HCEC 1CT (cell line): Measurements from ENCODE around the gene OSBPL1A.
"Not testable (repeated sequence)": the region's sequence is repeated elsewhere in the genome, so short reads cannot be mapped to it uniquely, and the experiment has no call there.

ENCODE experiments used
- DNase-seq: peaks from one replicate; pipeline ENCODE4 v3.0.0-alpha.2; 2017

Gene OSBPL1A

DNA sequence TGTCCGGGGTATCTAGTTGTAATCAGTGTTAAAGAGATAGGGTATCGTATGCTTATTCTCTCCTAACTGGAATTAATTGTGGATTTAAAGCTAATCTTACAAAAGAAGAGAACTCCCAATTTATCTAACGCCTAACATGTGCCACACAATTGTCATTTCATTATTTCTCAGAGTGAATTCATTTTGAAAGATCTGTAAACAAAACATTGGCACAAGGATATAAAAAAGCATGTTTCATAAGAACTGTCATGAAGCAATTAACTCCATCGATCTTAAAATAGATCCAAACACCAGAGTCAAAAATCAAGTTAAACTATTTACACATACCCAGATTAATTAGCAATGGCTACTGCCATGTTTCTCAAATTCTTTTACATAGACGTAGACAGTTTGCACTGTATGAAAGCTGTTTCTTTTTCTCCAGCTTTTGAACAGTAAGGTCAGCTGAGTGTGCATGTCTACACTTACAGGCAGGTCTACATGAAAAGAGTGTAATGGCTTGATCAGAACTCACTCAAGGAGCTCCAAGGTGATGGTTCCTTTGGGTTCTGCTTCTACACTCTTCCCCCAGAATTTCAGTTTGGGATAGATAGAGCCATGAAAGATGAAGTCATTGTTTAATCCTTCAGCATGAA lies 220.0 kb downstream of the OSBPL1A start:
- no peak for DNase-seq

DNA sequence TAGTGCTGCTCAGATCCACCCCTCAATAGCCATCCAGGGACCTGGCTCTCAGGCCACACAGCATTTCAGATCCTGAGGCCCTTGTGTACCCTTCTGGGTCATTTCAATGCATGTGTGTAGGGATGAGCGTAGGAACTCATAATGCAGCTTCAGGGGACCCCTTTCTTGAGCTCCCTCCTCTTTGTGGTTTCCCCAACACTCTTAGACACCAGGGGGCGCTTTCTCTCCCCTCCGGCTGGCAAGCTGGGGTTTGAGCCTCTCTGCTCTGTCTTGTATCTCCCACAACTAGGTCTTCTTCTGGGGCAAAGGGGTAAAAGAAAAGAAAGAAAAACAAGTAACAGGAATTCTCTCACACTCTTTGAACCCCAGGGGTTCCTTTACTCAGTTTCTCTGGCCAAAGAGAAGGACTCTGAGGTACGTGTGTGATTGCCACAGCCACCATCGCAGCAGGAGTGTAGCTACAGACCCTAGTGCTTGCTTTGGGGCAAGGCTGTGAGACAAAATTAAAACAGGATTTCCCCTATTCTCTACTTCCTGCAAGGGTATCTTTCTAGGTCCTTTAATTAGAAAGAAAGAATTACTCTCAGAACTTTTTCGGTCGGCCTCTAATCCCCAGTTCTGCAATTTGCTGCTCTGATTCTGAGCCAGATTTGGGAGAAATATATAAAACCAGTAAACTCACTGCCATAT lies 220.8 kb downstream of the OSBPL1A start:
- DNase-seq: peak; percentile 44

DNA sequence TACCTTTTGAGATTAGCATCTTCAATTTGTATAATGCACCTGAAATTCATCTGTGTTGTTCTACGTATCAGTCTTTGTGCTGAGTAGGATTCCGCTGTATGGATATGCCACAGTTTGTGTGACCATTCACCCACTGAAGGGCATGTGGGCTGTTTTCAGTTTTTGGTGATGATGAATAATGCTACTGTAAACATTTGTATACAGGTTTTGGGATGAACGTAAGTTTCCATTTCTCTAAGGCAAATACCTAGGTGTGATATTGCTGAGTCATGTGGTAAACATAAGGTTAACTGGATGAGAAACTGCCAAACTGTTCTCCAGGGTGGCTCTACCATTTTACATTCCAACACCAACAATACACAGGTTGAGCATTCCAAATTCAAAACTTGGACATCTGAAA lies 223.6 kb downstream of the OSBPL1A start:
- no peak for DNase-seq

DNA sequence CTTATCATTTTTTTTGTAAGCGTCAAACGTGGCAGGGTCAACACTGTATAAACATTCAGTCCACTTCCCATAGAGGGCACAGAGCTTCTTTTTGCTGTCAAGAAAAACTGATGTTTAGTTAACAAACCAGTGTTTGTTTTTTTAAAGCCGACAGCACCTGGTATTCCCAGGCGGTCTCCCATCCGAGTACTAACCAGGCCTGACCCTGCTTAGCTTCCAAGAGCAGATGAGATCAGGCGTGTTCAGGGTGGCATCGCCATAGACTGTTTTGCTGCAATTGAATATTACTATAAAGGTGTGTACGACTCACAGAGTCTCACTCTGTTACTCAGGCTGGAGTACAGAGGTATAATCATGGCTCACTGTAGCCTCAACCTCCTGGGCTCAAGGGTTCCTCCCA lies 227.3 kb downstream of the OSBPL1A start:
- DNase-seq: no peak

DNA sequence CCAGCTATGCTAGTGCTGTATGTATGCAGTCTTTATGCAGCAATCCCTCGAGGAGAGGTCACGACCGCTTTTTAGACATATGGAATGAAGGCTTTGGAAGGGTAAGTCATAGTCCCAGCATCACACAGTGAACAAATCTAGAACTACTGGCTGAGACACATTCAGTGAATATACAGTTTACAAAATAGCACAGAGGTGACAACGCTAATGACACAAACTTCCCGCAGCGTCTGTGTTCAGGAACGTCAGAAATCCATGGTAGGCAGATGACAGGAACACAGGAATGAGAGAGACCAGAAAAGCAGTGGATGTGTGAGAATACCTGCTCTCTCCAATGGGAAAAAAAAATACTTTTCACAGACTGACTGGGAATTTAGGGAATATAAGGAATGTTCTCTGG lies 229.1 kb downstream of the OSBPL1A start:
- no peak for DNase-seq

DNA sequence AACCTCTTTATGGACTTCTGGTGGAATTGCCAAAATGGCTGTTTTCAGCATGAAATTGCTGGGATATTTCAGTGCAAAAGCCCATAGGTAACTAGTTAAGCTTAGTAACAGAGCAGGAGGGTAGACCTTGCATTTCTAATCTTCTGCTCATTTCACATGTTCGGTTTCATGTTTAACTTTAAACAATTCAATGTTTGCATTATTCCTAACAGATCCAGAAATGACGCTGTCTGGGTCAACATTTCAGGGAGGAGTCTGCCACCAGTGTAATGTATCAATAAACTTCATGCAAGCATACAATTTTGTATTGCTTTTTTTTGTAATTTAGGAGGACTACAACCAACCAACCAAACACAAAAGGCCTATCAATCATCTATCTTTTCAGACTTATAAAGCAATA lies 236.3 kb downstream of the OSBPL1A start:
- DNase-seq: no peak

DNA sequence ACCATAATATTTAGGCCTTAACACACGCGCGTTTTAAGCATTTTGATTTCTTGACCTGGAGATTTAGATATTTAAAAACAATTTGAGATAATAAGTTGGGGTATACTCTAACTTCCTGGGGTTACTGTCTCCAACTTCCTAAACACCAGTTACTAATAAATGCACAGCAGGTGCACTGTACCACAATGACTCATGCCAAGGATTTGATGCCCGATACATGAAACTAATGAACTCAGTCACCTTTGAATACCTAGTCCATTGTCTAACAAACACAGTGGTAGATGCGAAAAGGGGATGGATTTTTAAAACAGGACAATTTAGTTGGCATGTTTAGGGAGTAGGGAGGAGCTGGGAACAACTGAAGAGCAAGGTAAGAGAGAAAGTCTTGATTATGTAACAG lies 237.5 kb downstream of the OSBPL1A start:
- no peak for DNase-seq

DNA sequence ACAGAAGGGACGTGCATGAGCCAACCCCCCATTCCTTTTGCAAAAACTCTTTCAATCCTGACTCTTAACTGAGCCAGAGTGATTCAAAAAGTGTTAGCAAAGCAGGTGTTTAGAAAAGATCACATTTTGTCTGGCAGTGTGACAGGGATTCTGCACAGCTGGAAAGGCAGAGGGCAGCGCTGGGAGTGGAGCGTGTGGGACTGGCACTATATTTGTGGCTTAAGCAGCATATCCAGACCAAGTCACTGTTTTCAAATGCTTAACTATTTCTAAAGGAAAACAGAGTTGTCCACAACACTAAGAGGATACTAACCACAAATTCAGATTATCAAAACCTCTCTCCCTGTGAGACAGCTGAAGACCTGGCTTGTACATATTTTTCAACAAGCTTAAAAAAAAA lies 239.8 kb downstream of the OSBPL1A start:
- DNase-seq: no peak

DNA sequence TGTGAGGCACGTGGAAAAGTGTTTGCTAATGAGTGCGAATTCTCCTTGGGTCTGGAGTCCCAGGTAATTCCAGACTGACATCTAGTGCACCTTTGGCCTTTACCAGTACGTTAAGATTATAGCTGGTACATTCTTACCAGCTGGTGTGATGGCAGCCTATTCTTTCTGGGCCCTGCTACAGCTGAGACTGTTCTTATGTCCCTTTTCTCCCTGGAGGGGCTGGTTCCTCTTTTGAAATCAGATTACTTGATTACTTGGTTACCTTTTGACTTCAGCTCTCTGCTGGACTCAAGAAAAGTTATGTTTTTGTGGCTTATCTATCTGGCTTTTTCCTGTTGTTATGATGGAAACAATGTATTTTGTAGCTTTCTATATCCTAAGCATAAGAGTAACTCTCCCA lies 244.2 kb downstream of the OSBPL1A start:
- DNase-seq: no peak

DNA sequence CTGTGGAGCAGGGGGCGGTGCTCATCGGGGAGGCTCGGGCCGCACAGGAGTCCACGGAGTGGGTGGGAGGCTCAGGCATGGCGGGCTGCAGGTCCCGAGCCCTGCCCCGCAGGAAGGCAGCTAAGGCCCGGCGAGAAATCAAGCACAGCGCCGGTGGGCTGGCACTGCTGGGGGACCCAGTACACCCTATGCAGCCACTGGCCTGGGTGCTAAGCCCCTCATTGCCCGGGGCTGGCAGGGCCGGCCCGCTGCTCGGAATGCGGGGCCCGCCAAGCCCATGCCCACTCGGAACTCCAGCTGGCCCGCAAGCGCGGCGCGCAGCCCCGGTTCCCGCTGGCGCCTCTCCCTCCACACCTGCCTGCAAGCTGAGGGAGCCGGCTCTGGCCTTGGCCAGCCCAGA lies 248.0 kb downstream of the OSBPL1A start:
- not testable (repeated sequence) for DNase-seq

DNA sequence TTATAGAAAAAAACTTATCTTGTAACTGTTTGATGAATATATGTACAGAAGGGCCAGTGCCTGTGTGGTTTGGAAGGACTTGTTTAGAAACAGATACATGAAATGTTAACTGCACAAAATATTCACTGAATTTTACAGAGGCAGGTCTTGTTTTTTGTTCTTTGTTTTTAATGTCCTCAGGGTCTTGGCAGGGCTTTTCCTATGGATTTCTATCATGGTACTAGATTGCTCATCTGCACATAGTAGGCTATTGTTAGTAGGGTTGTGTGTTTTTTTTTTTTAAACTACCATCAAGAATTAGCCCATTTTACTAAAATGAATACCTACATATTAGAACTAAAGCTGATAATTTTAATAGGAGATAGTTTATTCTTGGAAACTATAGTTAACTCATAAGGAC lies 255.2 kb downstream of the OSBPL1A start:
- no peak for DNase-seq

DNA sequence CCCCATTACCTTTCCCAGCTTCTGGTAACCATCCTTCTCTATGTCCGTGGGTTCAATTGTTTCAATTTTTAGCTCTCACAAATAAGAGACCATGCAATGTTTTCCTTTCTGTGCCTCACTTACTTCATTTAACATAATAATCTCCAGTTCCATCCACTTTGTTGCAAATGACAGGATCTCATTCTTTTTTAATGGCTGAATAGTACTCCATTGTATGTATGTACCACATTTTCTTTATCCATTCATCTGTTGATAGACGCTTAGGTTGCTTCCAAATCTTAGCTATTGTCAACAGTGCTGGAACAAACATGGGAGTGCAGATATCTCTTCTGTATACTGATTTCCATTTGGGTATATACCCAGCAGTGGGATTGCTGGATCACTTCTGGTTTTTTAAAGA lies 256.9 kb downstream of the OSBPL1A start:
- DNase-seq: no peak

DNA sequence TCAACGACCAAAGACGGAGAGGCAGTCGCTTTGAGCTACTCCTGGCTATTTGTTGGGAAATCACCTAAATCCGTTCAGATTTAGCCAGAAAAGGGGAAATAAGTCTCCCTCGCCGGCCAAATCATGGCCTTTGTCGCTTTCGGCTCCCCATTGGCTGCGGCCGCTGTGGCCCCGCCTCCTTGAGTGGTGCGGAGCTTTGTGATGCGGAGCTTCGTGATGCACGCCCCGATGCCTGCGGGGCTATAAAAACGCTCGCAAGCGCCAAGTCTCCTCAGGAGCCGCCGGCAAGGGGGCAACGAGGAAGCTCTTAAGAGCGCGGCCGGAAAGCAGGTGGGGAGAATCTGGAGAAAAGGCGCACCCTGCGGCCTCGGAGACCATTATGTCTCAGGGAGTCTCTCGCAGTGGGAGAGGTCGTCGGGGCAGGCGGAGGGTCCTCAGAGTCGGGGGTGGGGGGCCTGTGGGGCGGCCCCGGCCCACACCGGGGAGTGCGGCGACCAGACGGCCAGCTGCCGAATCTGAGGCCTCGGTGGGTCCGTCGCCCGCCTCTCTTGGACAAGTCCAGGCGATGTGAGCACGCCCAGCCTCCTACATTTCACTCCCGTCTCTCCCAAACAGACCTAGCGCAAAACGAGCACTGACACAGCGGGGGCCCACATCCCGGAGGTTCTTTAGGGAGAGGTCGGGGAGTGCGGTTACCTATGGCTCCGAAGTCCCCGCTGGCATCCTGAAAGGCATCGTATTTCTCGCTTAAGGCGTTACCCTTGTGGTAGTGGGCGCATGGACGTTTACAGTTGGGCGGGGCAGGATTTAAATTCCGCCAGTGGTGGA lies 258.6 kb downstream of the OSBPL1A start, which contains the start of gene CABYR:
Gene CABYR, plus strand, starts transcription at position 274 of the 828 bp plus-strand sequence. CDS start 4,053 bp downstream, outside the sequence.
- peak; percentile 52 for DNase-seq

DNA sequence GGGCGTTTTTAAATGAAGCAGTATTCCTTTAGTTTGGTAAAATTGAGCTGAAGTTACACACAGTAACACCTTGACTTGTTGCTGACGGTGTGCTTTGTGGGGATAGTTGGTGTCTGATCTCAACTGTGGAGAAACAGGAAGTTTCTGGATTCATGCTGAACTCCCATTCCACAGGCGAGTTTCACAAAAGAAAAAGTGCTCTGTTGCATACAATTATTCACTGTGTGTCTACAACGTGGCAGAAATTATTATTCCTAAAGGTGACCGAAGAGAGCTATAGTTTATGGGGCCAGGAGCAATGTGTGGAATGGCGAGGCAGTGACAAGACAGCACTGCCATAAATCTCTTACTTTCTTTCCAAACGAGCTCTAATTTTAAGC lies 259.2 kb downstream of the OSBPL1A start:
- no peak for DNase-seq

DNA sequence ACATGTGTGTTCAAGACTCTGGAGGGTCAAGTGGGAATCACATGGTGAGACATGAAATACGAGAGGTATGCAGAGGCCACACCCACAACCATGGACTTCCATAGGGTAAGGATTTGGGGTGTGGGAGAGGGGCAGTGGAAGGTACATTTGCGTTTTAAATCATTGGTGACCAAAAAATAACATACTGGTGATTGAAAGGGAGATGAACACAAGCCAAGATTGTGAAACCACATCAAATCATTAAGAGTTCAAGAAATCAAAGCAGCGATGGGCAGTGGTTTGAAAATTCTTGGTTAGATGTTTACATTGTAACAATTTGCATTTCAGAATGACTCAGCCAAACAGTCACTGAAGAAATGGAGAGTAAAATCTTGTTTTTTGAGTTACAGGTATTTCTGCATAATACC lies 260.7 kb downstream of the OSBPL1A start:
- peak; percentile 21 for DNase-seq

DNA sequence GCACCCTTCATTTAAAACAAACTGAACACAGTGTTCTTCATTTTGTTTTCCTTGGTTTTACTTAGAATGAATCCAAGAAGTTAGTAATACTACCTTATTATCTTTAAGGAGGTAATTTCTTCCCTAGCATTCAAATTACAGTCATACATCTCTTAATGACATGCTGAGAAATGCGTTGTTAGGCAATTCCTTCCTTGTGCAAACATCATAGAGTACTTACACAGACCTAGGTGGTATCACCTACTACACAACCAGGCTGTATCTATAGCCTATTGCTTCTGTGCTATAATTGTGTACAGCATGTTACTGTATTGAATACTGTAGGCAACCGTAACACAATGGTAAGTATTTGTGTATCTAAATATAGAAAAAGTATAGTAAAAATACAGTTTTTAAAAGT lies 267.1 kb downstream of the OSBPL1A start:
- no peak for DNase-seq

DNA sequence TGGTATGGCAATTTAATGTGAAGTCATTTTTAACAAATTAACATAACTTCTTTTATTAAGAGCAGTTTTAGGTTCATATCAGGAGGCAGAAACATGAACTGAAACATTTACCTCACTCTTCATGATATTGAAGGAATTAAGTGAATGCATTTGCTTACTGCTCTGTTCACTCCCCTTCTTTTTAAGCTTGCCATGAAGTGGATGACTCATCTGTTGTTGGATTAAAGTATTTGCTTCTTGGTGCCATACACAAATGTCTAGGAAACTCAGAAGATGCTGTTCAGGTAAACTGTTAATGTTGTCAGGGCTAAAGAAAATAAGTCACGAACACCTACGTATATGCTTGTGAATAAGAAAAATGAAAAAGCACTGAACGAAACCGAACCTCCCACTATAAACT lies 268.9 kb downstream of the OSBPL1A start:
- no peak for DNase-seq

DNA sequence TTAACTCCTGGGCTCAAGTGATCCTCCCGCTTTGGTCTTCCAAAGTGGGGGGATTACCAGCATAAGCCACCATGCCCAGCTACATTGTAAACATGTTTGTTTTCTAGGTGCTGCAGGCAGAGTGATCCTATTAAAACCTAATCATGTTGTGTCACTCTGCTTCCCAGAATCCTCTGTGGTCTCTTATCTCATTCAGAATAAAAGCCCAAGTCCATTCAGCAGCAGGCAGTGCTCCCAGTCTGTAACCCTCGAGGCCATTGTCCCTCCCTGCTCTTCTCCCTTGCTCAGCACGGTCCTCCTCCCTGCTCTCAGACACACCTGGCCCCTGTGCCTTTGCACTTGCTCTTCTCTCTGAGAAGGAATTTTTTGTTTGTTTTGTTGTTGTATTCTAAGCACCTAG lies 269.9 kb downstream of the OSBPL1A start:
- no peak for DNase-seq

DNA sequence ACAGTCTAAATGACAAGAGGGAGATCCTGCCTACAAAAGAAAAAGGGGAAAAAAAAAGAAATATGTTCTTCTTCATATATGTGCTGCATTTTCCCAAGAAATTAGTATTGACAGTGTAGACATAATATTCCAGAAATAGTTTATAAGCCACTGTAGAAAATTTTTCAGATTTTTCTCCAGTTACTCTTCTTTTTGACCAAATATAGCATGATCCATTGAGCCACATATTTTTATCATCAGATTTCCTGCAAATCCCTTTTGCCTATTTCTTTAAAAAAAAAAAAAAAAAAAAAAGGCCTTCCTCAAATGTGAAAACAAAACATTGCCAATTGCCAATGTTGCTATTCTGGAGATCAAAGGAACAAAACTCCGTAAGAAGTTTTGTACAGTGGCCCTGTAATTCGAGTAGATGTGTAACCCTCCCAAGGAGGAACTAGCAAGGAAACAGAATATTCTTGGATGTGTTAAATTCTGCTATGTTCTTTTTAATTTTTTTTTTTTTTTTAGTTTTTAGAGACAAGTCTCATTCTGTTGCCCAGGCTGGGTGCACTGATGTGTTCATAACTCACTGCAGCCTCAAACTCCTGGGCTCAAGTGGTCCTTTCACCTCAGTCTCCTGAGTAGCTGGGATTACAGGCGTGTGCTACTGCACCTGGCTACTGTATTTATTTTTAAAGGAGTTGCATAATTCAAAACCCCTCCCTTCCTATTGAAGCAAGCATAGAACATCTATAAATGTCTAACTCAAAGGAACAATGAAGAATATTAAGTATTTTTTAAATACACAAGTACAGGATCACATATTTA lies 271.3 kb downstream of the OSBPL1A start:
- peak; percentile 41 for DNase-seq

DNA sequence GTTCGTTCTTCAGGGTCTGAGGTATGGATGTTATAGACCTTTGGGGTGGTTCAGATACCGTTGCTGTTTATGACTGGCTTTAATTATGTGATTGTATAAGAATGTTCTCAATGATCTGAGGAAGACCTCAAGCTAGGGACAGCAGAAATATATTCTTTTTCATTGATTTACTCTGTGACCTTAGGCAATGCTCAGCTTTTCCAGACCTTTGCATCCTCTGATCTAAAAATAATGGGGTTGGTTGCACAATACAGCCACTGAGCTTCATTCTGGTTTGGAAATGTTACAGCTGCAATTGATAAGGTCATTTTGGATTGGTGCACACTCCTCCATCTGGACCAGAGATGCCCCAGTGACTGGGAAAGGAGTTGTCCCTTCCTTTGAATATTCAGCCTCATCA lies 276.0 kb downstream of the OSBPL1A start:
- no peak for DNase-seq

DNA sequence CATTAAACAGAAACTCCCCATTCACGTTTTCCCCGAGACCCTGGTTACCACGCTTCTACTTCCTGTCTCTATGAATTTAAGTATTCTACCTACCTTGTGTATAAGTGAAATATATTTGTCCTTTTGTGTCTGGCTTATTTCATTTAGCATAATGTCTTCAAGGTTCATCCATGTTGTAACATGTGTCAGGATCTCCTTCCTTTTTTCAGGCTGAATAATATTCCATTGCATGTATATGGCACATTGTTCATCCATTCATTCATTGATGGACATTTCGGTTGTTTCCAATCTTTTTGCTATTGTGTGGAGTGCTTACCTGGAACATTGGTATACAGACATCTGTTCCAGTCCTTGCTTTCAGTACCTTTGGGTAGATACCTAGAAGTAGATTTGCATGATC lies 276.9 kb downstream of the OSBPL1A start:
- DNase-seq: no peak

DNA sequence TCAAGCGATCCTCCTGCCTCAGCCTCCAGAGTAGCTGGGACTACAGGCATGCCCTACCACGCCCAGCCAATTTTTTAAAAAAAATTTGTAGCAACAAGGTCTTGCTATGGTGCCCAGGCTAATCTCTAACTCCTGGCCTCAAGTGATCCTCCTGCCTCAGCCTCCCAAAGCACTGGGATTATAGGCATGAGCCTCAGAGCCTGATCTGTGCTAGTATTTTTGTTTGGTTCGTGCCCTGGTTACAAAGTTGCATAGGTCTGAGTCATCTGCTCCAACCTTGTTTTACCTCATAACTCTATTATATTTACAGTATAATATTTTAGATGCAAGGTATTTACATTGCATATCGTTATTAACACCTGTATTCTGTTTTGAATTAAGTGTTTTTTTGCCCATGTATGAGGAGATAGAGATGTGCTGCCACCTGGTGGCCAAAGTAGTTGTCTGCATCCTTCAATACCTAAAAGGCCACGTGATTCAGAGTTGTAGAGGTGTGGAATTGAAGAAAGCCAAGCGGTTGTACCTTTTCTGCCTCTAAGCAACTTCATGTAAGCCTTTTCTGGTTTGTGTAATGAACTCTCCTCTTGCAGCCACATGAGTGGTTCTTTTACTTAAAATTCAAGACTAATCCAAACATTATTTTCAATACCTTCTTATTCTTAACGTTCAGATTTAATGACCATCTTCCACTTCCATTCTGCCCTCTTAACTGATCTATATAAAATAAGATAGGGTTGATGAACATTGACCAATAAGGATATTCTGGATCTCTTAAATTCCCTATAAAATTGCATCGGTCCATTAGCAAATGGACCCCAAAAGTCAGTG lies 278.7 kb downstream of the OSBPL1A start:
- peak; percentile 48 for DNase-seq
